A673 (cell line): Measurements from ENCODE around the gene SYP. TPM values are rescaled to one million over a fixed set of nuclear protein-coding genes. Genes with fewer than 3 reads are reported as not detected.

ENCODE experiments used
- BruUV-seq: library from RNA; stranded (reverse); fragments of 400-500 nt; replicated peaks from 2 replicates; lab custom pipeline; 2021; lab: Mats Ljungman, UMichigan
- CTCF ChIA-PET: fragments of 300-600 bp; sonication (Branson Sonifier 250); formaldehyde crosslinking; loops from one replicate; lab custom pipeline; 2022; ENCODE audit warnings: antibody characterized with exemption; lab: Charles Lee
- POLR2A ChIA-PET: fragments of 300-600 bp; sonication (Branson Sonifier 250); formaldehyde crosslinking; loops from one replicate; lab custom pipeline; 2022; ENCODE audit warnings: antibody characterized with exemption; ENCODE audit not compliant: low non-redundant PET; lab: Charles Lee
- DNase-seq: peaks from one replicate; pipeline ENCODE4 v3.0.0-alpha.2; 2015; ENCODE audit warnings: low spot score
- H3K27ac ChIP-seq: fragments of 200-600 bp; sonication (generic); 2 replicates; pipeline ENCODE4 v1.5.1; 2016; ENCODE audit warnings: mixed run types, low read depth, mild to moderate bottlenecking, mixed read lengths, antibody characterized with exemption, low read length; ENCODE audit not compliant: poor library complexity, severe bottlenecking
- H3K27me3 ChIP-seq: fragments of 200-600 bp; sonication (generic); replicated peaks from 2 replicates; pipeline ENCODE4 v1.6.1; 2017; ENCODE audit warnings: mixed run types, low read depth, mild to moderate bottlenecking, mixed read lengths, antibody characterized with exemption, low read length; ENCODE audit not compliant: insufficient read depth, poor library complexity
- H3K36me3 ChIP-seq: fragments of 200-600 bp; sonication (generic); 2 replicates; pipeline ENCODE4 v1.6.1; 2016; ENCODE audit warnings: mixed run types, mild to moderate bottlenecking, mixed read lengths, antibody characterized with exemption, low read length; ENCODE audit not compliant: insufficient read depth, poor library complexity, severe bottlenecking
- H3K4me1 ChIP-seq: fragments of 200-600 bp; sonication (generic); 2 replicates; pipeline ENCODE4 v1.6.1; 2017; ENCODE audit warnings: mixed run types, mild to moderate bottlenecking, mixed read lengths, antibody characterized with exemption, low read length; ENCODE audit not compliant: insufficient read depth, poor library complexity, severe bottlenecking
- H3K4me3 ChIP-seq: fragments of 200-600 bp; sonication (generic); 2 replicates; pipeline ENCODE4 v1.5.1; 2016; ENCODE audit warnings: low read depth, mixed run types, mild to moderate bottlenecking, mixed read lengths, low read length; ENCODE audit not compliant: poor library complexity, severe bottlenecking
- H3K9me3 ChIP-seq: fragments of 200-600 bp; sonication (generic); 2 replicates; pipeline ENCODE4 v1.6.1; 2016; ENCODE audit warnings: mixed run types, low read depth, mild to moderate bottlenecking, mixed read lengths, antibody characterized with exemption, low read length; ENCODE audit not compliant: poor library complexity, severe bottlenecking
- EZH2 ChIP-seq: fragments of 200-600 bp; sonication (generic); IDR thresholded peaks from 2 replicates; pipeline ENCODE4 v1.6.1; 2017; ENCODE audit warnings: borderline replicate concordance, low read depth, mild to moderate bottlenecking, mixed read lengths, antibody characterized with exemption, low read length; ENCODE audit not compliant: poor library complexity, severe bottlenecking
- intact Hi-C: fragments of 100-400 bp; cut with micrococcal nuclease; formaldehyde crosslinking; loops from one replicate; pipeline ENCODE4 v1.10.0; 2022; ENCODE audit not compliant: unreplicated experiment
- total RNA-seq: library from RNA; stranded (reverse); gene quantifications from 2 replicates; pipeline ENCODE4 v1.2.3, GENCODE V29; 2021
- TF ChIP-seq, protein P1 (sequence below): fragments of 300-800, 200-600 bp; sonication (generic); conservative IDR thresholded peaks from 2 replicates; pipeline ENCODE4 v1.5.1; 2017; ENCODE audit warnings: low read depth, mild to moderate bottlenecking, antibody characterized with exemption, low read length, moderate library complexity, mixed read lengths

SYP gene
- total RNA-seq, 1 experiment from 2014 or later = 14.6 TPM

DNA sequence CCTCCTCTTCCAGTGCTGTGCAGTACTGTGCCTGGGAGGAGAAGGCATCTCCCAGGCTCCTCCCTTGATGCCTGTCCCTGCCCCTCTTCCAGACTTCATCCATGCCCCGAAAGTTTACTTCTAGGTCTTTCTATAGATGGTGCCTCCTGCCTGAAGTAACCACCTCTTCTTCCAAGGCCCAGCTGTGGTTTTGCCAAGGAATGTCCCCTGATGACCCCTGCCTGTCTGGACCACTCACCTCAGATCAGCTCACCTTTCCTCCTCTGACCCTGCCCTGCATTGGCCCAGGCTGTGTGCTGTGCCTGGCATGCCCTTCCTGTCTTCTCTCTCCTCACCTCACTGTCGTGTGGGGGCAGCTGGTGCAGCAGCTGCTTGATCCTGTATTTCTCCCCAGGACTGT, 20.6 kb downstream of the SYP start:
- H3K4me3 ChIP-seq = no peak overlapping the region
- H3K9me3 ChIP-seq = no peaks in the 10 kb centered on the region
- ChIA-PET CTCF (no interaction called here), POLR2A (no interaction called here)
- H3K27me3 ChIP-seq = no peaks in the 10 kb centered on the region
- peaks cover 7% of the 10 kb centered on the region for H3K36me3 ChIP-seq
- no peak overlapping the region for H3K27ac ChIP-seq
- DNase-seq = no peak
- TF ChIP-seq, protein P1, sequence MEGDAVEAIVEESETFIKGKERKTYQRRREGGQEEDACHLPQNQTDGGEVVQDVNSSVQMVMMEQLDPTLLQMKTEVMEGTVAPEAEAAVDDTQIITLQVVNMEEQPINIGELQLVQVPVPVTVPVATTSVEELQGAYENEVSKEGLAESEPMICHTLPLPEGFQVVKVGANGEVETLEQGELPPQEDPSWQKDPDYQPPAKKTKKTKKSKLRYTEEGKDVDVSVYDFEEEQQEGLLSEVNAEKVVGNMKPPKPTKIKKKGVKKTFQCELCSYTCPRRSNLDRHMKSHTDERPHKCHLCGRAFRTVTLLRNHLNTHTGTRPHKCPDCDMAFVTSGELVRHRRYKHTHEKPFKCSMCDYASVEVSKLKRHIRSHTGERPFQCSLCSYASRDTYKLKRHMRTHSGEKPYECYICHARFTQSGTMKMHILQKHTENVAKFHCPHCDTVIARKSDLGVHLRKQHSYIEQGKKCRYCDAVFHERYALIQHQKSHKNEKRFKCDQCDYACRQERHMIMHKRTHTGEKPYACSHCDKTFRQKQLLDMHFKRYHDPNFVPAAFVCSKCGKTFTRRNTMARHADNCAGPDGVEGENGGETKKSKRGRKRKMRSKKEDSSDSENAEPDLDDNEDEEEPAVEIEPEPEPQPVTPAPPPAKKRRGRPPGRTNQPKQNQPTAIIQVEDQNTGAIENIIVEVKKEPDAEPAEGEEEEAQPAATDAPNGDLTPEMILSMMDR = no peak
- no peak for TF ChIP-seq EZH2
- no peaks in the 10 kb centered on the region for H3K4me1 ChIP-seq
- intact Hi-C loops = no loop called here
- no TSS peak for BruUV-seq

DNA sequence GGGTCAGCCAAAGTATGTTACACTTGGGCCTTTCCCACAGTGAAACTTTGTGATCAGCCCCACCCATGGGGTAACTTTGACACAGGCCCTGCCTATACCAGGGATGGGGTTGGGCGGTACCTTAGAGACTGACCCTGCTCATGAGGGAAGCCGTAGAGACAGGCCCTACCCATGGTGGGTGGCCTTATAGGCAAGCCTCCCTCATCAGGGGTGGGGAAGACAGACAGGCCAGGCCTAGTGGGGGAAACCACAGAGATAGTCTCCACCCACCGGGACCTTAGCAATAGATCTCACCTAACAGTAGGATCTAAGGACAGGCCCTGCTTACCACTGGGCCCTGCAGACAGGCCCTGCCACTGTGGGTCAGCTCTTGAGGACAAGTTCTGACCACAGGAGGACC, 21.5 kb downstream of the SYP start:
- CTCF ChIA-PET = no interaction called here
- H3K4me1 ChIP-seq = no peaks in the 10 kb centered on the region
- no TSS peak for BruUV-seq
- intact Hi-C loops = no loop called here
- no peaks in the 10 kb centered on the region for H3K27me3 ChIP-seq
- TF ChIP-seq, protein P1 = no peak
- no peak for TF ChIP-seq EZH2
- no peak for DNase-seq
- POLR2A ChIA-PET = no interaction called here
- peaks cover 7% of the 10 kb centered on the region for H3K36me3 ChIP-seq
- no peaks in the 10 kb centered on the region for H3K9me3 ChIP-seq
- no peak overlapping the region for H3K27ac ChIP-seq
- H3K4me3 ChIP-seq = no peak overlapping the region

DNA sequence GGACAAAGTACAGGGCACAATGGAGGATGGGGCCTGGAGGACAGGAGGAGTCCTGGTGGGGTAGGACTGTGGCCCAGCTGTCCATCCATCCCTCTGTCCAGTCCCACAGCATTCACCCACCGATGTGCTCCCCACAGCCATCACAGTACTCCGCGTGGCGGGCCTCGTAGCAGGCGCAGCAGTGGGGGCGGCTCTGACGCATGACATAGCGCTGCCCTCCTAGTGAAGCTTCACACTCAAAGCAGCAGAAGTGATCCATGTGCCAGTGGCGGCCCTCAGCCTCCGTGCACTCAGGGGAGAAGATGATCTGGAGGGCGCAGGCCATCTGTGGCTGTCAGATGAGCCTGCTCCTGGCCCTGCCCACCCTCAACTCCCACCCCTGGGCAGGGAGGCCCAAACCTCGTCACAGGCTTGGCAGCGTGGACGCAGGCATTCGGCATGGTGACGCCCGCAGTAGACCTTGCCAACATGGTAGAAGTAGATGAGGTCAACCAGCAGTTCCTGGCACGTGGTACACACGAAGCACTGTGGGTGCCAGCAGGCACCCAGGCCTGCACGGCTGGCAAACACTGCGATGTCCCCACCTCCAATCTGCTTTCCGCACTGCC, 22.0 kb downstream of the SYP start:
- H3K4me1 ChIP-seq = no peaks in the 10 kb centered on the region
- no peaks in the 10 kb centered on the region for H3K9me3 ChIP-seq
- no TSS peak for BruUV-seq
- TF ChIP-seq, protein P1 = no peak
- TF ChIP-seq EZH2 = no peak
- no peak for DNase-seq
- no peak overlapping the region for H3K27ac ChIP-seq
- POLR2A ChIA-PET = no interaction called here
- peaks cover 7% of the 10 kb centered on the region for H3K36me3 ChIP-seq
- CTCF ChIA-PET = no interaction called here
- no peaks in the 10 kb centered on the region for H3K27me3 ChIP-seq
- H3K4me3 ChIP-seq = no peak overlapping the region
- intact Hi-C loops = no loop called here
